PC-9 (cell line): ENCODE results near the gene GRK4.

ENCODE experiments used
- CTCF ChIP-seq: fragments of 200-600 bp; sonication (generic); conservative IDR thresholded peaks from 2 replicates; pipeline ENCODE4 v1.6.1; 2017; ENCODE audit warnings: mixed run types, antibody characterized with exemption, mild to moderate bottlenecking, moderate library complexity
- EZH2 ChIP-seq: fragments of 200-600 bp; sonication (generic); IDR thresholded peaks from 2 replicates; pipeline ENCODE4 v1.8.0; 2017; ENCODE audit warnings: antibody characterized with exemption, low read depth

- no peak for TF ChIP-seq EZH2
- TF ChIP-seq CTCF = no peak
These were observed 66.1 kb downstream of the GRK4 start for GRCh38 chr4:3029464-3029863.
